AG10803 (cell line): Measurements from ENCODE around the gene PKD1L1.
A peak's percentile ranks its signal among the peaks of the same experiment; 100 is the strongest.

Source experiments
- DNase-seq: peaks from one replicate; pipeline ENCODE4 v3.0.0; 2010; ENCODE audit warnings: low read depth
- H3K4me3 ChIP-seq: 2 replicates; pipeline ENCODE4 v1.5.1; 2011; ENCODE audit warnings: mild to moderate bottlenecking, low read length, control low read depth
- CTCF ChIP-seq: conservative IDR thresholded peaks from 2 replicates; pipeline ENCODE4 v1.5.1; 2011; ENCODE audit warnings: mild to moderate bottlenecking, low read length, control low read depth, inconsistent platforms

The PKD1L1 gene

GRCh38 chr7:47941136-47941844, 7.0 kb downstream of the PKD1L1 start:
- H3K4me3 ChIP-seq: peak overlapping the region; percentile 33
- peak; percentile 91 for DNase-seq
- TF ChIP-seq CTCF: no peak

GRCh38 chr7:47940088-47941013, 7.9 kb downstream of the PKD1L1 start:
- H3K4me3 ChIP-seq: no peak overlapping the region
- no peak for TF ChIP-seq CTCF
- peak; percentile 97 for DNase-seq

- DNase-seq: no peak
- no peak overlapping the region for H3K4me3 ChIP-seq
- no peak for TF ChIP-seq CTCF
Observed at GRCh38 chr7:47939425-47940036, 8.7 kb downstream of the PKD1L1 start.

GRCh38 chr7:47938574-47939165, 9.6 kb downstream of the PKD1L1 start:
- no peak for TF ChIP-seq CTCF
- DNase-seq: no peak
- H3K4me3 ChIP-seq: no peak overlapping the region

GRCh38 chr7:47937711-47938573, 10.3 kb downstream of the PKD1L1 start:
- H3K4me3 ChIP-seq: no peak overlapping the region
- no peak for TF ChIP-seq CTCF

GRCh38 chr7:47937065-47937687, 11.1 kb downstream of the PKD1L1 start:
- DNase-seq: no peak

More at GRCh38 chr7:47937711-47938573, 10.3 kb downstream of the PKD1L1 start:
- DNase-seq: no peak

More at GRCh38 chr7:47937065-47937687, 11.1 kb downstream of the PKD1L1 start:
- TF ChIP-seq CTCF: no peak
- no peak overlapping the region for H3K4me3 ChIP-seq
